Measurements from ENCODE around the gene ERC2. TPM values are rescaled to one million over a fixed set of nuclear protein-coding genes. Genes with fewer than 3 reads are reported as not detected.

Gene ERC2
- total RNA-seq, 1 donor from 2014 or later, result 0.65 TPM

- no peaks in the 10 kb centered on the region for H3K36me3 Mint-ChIP-seq (ENCODE audit: low read depth)
Measured at GRCh38 chr3:55897573-55898224, 570.6 kb downstream of the ERC2 start.

GRCh38 chr3:55895897-55896566 is 572.2 kb downstream of the ERC2 start:
- no peak overlapping the region for H3K27ac Mint-ChIP-seq (ENCODE audit: unreplicated experiment)
- no peak for TF ChIP-seq CTCF (IDR thresholded peaks at IDR 0.05)
- peaks cover 18% of the 10 kb centered on the region for H3K4me1 Mint-ChIP-seq (ENCODE audit: low read depth)
- no peaks in the 10 kb centered on the region for H3K27me3 Mint-ChIP-seq (ENCODE audit: low read depth)
- H3K9me3 Mint-ChIP-seq (ENCODE audit: low read depth), result no peaks in the 10 kb centered on the region
- no peak for DNase-seq (ENCODE audit: low spot score)
- H3K36me3 Mint-ChIP-seq (ENCODE audit: low read depth), result no peaks in the 10 kb centered on the region
- H3K4me3 Mint-ChIP-seq (ENCODE audit: unreplicated experiment), result no peak overlapping the region

More at GRCh38 chr3:55897573-55898224, 570.6 kb downstream of the ERC2 start:
- Mint-ChIP-seq H3K4me3 (ENCODE audit: unreplicated experiment) (no peak overlapping the region), H3K4me1 (ENCODE audit: low read depth) (peaks cover 18% of the 10 kb centered on the region), H3K27me3 (ENCODE audit: low read depth) (no peaks in the 10 kb centered on the region), H3K9me3 (ENCODE audit: low read depth) (no peaks in the 10 kb centered on the region), H3K27ac (ENCODE audit: unreplicated experiment) (no peak overlapping the region)
- peak; percentile 74 for TF ChIP-seq CTCF (IDR thresholded peaks at IDR 0.05)
- no peak for DNase-seq (ENCODE audit: low spot score)

GRCh38 chr3:55894605-55895004 is 573.7 kb downstream of the ERC2 start:
- no peaks in the 10 kb centered on the region for H3K9me3 Mint-ChIP-seq (ENCODE audit: low read depth)
- H3K27me3 Mint-ChIP-seq (ENCODE audit: low read depth), result no peaks in the 10 kb centered on the region
- peaks cover 20% of the 10 kb centered on the region for H3K4me1 Mint-ChIP-seq (ENCODE audit: low read depth)
- no peak for TF ChIP-seq CTCF (IDR thresholded peaks at IDR 0.05)
- no peak overlapping the region for H3K27ac Mint-ChIP-seq (ENCODE audit: unreplicated experiment)
- no peak overlapping the region for H3K4me3 Mint-ChIP-seq (ENCODE audit: unreplicated experiment)
- DNase-seq (ENCODE audit: low spot score), result no peak
- H3K36me3 Mint-ChIP-seq (ENCODE audit: low read depth), result no peaks in the 10 kb centered on the region

- no peak for DNase-seq (ENCODE audit: low spot score)
- TF ChIP-seq CTCF (IDR thresholded peaks at IDR 0.05), result no peak
- H3K27me3 Mint-ChIP-seq (ENCODE audit: low read depth), result no peaks in the 10 kb centered on the region
- H3K36me3 Mint-ChIP-seq (ENCODE audit: low read depth), result no peaks in the 10 kb centered on the region
- peaks cover 21% of the 10 kb centered on the region for H3K4me1 Mint-ChIP-seq (ENCODE audit: low read depth)
- no peak overlapping the region for H3K4me3 Mint-ChIP-seq (ENCODE audit: unreplicated experiment)
- H3K9me3 Mint-ChIP-seq (ENCODE audit: low read depth), result no peaks in the 10 kb centered on the region
- no peak overlapping the region for H3K27ac Mint-ChIP-seq (ENCODE audit: unreplicated experiment)
Measured at GRCh38 chr3:55893045-55893664, 575.1 kb downstream of the ERC2 start.

GRCh38 chr3:55891106-55891505 is 577.2 kb downstream of the ERC2 start:
- Mint-ChIP-seq H3K27me3 (ENCODE audit: low read depth) (no peaks in the 10 kb centered on the region), H3K27ac (ENCODE audit: unreplicated experiment) (no peak overlapping the region), H3K4me1 (ENCODE audit: low read depth) (peaks cover 14% of the 10 kb centered on the region), H3K4me3 (ENCODE audit: unreplicated experiment) (no peak overlapping the region), H3K36me3 (ENCODE audit: low read depth) (no peaks in the 10 kb centered on the region), H3K9me3 (ENCODE audit: low read depth) (no peaks in the 10 kb centered on the region)
- no peak for DNase-seq (ENCODE audit: low spot score)
- TF ChIP-seq CTCF (IDR thresholded peaks at IDR 0.05), result no peak

All from chondrocyte (in vitro differentiated cells).